GM19099 (cell line): ENCODE results near the gene TEP1.

Experiments used
- POLR2A ChIP-seq: IDR thresholded peaks from 3 replicates; pipeline ENCODE4 v1.6.1; 2011; ENCODE audit warnings: low read depth; ENCODE audit not compliant: insufficient read length; ENCODE audit errors: extremely low read depth

The TEP1 gene

GRCh38 chr14:20436363-20436755 lies 23.1 kb upstream of the TEP1 start:
- no peak for TF ChIP-seq POLR2A

- no peak for TF ChIP-seq POLR2A
Observed at GRCh38 chr14:20435582-20436362, 22.5 kb upstream of the TEP1 start, which contains the start of gene KLHL33. KLHL33 (minus strand) TSS chr14:20436166; CDS start chr14:20435811, 355 bp downstream.

DNA sequence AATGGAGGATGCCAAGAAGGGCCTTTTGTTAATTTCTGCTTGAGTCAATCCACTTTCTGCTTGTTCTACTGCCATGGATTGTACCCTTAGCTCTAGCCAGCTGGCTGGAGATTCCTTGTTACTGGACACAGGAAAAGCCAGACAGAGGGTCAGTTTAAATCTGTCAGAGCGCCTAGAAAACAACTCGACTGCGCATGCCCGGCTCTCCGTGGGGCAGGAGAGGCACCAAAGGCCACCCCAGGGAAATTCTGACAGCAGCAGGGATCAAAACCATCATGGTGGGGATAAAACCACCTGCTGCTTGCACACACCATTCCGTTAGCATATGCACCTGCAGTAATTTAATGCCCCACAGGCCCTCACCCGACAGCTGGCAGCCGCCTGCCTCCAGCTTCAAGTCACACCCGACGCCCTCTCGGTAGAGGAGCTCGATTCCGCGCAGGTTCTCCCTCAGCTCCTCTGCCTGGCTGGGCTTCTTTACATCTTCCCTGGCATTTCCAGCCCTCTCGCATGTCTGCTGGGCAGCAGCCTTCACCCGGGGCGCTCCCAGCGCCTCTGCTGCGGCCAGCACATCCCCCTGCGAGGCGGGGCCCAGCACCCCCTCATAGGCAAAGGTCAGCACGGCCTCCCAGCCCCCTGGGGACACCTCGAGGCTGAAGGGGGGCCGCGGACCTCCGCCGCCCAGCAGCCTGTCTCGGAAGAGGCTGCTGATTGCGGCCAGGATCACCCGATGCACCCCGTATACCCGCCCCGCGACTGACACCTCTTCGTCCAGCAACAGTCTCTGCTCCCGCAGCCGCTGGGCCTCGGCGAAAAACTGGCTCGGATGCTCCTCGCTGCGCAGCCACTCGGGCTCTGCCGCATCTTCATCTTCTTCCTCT lies 21.6 kb upstream of the TEP1 start:
- TF ChIP-seq POLR2A: no peak

- TF ChIP-seq POLR2A: no peak
Observed at GRCh38 chr14:20429801-20430669, 16.7 kb upstream of the TEP1 start.

- no peak for TF ChIP-seq POLR2A
Observed at GRCh38 chr14:20428802-20429201, 15.5 kb upstream of the TEP1 start.

- TF ChIP-seq POLR2A: no peak
Observed at GRCh38 chr14:20428010-20428365, 14.7 kb upstream of the TEP1 start.

DNA sequence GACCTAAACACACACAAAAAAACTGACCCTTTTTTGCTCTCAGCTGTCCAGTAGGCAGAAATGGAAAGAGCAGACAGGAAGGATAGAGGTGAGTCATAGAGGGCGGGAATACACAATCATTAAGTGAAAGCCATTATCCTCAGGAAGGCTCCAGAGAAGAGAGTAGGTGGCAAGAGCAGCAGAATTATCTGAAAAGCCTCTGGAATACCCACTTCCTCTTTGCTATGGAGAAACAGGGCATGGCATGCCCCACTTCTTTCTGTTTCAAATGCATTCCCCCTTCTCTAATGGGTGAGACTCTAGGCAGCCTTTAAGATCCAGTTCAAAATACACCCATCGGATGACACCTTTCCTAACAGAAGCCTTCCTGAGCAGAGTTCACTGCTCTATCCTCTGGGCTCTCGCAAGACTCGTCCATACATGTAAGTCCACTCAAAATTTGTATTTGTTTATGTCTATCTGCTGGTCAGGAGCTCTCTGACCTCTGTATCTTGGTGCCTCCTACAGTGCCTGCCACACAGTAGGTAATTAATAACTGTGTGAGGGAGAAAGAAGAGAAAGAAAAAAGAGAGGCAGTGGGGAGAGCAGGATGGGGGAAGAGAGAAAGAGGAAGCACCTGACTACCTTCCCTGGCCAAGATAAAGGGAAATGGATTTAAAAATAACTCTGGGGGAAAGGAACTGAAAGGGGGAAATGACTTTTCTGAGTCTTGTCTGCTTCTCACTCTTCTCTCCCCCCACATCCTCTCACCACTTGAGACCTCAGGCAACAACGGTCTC lies 14.1 kb upstream of the TEP1 start:
- TF ChIP-seq POLR2A: no peak

DNA sequence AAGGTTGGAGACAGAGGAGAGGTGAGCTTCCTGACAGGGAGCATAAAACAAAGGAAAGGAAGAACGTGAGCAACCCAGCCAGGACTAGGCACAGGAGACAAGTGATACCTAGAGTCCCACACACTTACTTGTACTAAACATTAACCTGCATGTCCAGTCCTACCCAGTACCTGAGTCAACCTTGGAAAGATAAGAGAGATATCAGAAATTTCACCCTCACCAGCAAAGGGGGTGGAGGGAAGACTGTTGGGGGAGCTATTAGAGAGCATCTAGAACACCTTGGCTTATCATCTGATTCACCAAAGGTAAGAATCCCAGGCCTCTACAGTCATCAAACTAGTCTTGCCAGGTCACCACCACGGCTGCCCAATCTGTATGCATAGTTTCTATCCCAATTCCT lies 11.6 kb upstream of the TEP1 start:
- no peak for TF ChIP-seq POLR2A

DNA sequence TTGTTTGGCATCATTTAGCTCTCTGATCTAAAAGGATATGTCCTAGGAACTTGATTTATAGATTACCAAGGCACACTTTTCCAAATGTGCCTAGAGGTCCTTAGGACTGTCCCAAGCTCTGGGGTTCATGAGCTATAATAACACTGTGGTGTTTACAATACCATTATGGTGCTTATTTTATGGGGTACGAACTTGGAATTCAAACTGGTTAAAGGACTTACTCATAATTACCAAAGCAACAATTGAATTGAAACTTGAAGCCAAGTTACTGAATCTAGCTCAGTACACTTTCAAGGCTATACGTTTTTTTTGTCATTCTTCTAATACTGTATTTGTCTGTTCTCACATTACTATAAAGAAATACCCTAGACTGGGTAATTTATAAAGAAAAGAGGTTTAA lies 9.6 kb upstream of the TEP1 start:
- TF ChIP-seq POLR2A: no peak

DNA sequence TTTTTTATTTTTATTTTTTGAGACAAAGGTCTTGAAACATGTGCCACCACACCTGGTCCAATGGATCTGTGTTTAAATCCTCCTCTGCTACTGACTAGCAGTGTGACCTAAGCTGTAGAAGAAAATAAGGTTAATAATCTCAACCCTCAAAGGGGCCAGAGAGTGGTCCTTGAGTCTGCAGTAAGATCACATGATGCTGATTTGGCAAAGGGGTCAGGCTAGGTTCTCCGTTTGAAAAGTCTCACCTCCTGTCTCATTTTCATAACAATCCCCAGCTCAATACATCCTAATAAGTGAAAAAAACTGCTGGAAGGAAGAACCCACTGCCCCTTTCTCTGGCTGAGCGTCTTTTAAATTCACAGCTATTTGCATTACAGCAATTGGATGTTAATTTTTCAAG lies 8.0 kb upstream of the TEP1 start:
- TF ChIP-seq POLR2A: no peak

DNA sequence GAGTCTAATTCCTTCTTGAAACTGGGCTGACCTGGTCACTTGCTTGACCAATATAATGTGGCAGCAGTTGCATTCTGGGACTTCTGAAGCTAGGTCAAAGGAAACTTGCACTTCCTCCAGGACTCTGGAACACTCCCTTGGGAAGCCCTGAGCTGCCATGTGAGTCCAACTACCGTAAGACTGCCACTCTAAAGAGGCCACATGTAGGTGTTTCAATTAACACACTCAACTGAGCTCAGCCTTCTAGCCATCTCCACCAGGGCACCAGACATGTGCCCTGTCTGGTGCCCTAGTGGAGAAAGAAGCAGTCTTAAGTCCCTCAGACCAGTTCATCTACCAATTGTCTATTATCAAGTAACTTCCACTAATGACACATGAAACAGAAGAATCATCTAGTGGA lies 6.1 kb upstream of the TEP1 start:
- TF ChIP-seq POLR2A: no peak

- no peak for TF ChIP-seq POLR2A
Observed at GRCh38 chr14:20418501-20418909, 5.2 kb upstream of the TEP1 start.

DNA sequence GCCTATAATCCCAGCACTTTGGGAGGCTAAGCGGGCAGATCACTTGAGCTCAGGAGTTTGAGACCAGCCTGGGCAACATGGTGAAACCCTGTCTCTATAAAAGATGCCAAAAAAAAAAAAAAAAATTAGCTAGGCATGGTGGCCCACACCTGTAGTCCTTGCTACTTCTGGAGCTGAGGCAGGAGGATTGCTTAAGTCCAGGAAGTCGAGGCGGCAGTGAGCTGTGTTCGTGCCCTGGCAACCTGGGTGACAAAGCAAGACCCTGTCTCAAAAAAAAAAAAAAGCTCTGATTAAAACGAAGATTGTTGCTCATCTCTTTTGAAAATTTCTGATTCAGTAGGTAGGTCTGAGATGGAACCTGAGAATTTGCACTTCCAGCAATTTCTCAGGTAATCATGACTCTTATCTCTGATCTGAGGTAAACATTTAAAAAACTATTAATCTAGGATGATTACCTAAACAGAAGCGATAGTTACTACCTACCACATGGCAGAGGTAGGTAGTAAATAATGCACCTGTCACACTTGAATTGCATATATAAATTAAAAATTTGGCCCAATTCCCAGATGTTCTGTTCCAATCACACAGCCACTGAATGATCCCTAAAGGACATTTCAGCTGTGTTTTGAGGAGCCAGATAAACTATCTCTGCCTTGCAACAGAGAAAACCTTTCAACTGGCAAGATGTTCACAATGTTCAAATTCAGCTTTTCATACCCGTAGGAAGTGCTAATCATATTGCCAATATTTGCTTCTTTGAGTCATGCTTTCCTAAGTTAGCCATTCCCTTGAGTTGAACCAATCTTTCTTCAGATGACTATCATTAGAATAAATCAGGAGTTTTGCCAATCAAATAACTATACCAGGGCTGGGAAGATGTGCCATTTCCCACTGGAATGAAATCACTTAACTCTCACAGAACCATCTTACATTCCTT lies 4.2 kb upstream of the TEP1 start:
- no peak for TF ChIP-seq POLR2A
